HEK293 (cell line): ENCODE measurements around the gene DDX10.

ENCODE experiments used
- CTCF ChIA-PET: fragments of 350-600 bp; formaldehyde crosslinking; extraction: SDS; loops from one replicate; lab custom pipeline; 2021; ENCODE audit warnings: antibody characterized with exemption; lab: Yijun Ruan, JAX
- POLR2A ChIA-PET: fragments of 300-600 bp; formaldehyde crosslinking; extraction: SDS; loops from one replicate; lab custom pipeline; 2020; ENCODE audit warnings: antibody characterized with exemption, inconsistent platforms; lab: Yijun Ruan, JAX
- H3K27ac ChIP-seq: fragments of 200-500 bp; sonication (Bioruptor generic); 2 replicates; pipeline ENCODE4 v1.5.1; 2014; ENCODE audit warnings: low read depth, low read length, control low read depth, inconsistent platforms; ENCODE audit errors: extremely low read depth
- H3K36me3 ChIP-seq, 2 experiments: fragments of 200-500 bp in 1 of 2; sonication (Bioruptor generic) in 1 of 2; 1 replicate in 1 of 2; 2 replicates in 1 of 2; pipeline ENCODE4 v1.5.1; 2014 to 2017; ENCODE audit warnings: inconsistent platforms in 2 of 2, low read length in 2 of 2; ENCODE audit not compliant: control insufficient read depth in 2 of 2, insufficient read depth in 1 of 2
- H3K4me1 ChIP-seq: fragments of 200-500 bp; sonication (Bioruptor generic); 2 replicates; pipeline ENCODE4 v1.5.1; 2014; ENCODE audit warnings: mild to moderate bottlenecking, low read length, inconsistent platforms; ENCODE audit not compliant: control insufficient read depth, insufficient read depth
- H3K4me3 ChIP-seq: 2 replicates; pipeline ENCODE4 v1.5.1; 2011; ENCODE audit warnings: low read depth, mild to moderate bottlenecking, control low read depth, low read length, moderate library complexity
- H3K9me3 ChIP-seq: fragments of 200-500 bp; sonication (Bioruptor generic); 2 replicates; pipeline ENCODE4 v1.5.1; 2014; ENCODE audit warnings: low read depth, low read length, inconsistent platforms; ENCODE audit not compliant: control insufficient read depth, insufficient read depth
- BCL11B ChIP-seq: fragments of 450-650 bp; formaldehyde crosslinking; IDR thresholded peaks from 2 replicates; pipeline ENCODE4 v1.5.1; 2016; ENCODE audit warnings: low read depth, missing biosample characterization, missing genetic modification characterization
- EGR2 ChIP-seq: fragments of 450-650 bp; formaldehyde crosslinking; IDR thresholded peaks from 2 replicates; pipeline ENCODE4 v1.5.1; 2016; ENCODE audit warnings: low read depth, missing biosample characterization, missing genetic modification characterization
- GLI4 ChIP-seq: fragments of 450-650 bp; formaldehyde crosslinking; IDR thresholded peaks from 2 replicates; pipeline ENCODE4 v1.5.1; 2016; ENCODE audit warnings: missing biosample characterization, missing genetic modification characterization
- HOXD13 ChIP-seq: sonication (generic); formaldehyde crosslinking; IDR thresholded peaks from 2 replicates; pipeline ENCODE4 v1.8.0; 2022; ENCODE audit warnings: missing genetic modification reagents, borderline replicate concordance
- PRDM10 ChIP-seq: fragments of 450-650 bp; formaldehyde crosslinking; IDR thresholded peaks from 2 replicates; pipeline ENCODE4 v1.5.1; 2016; ENCODE audit warnings: missing biosample characterization, missing genetic modification characterization
- RBAK ChIP-seq: fragments of 450-650 bp; formaldehyde crosslinking; IDR thresholded peaks from 2 replicates; pipeline ENCODE4 v1.5.1; 2016; ENCODE audit warnings: missing biosample characterization, missing genetic modification characterization
- ZBTB20 ChIP-seq: fragments of 450-650 bp; formaldehyde crosslinking; IDR thresholded peaks from 2 replicates; pipeline ENCODE4 v1.5.1; 2016; ENCODE audit warnings: missing biosample characterization, missing genetic modification characterization
- ZBTB6 ChIP-seq: fragments of 450-650 bp; formaldehyde crosslinking; IDR thresholded peaks from 2 replicates; pipeline ENCODE4 v1.5.1; 2017; ENCODE audit warnings: missing biosample characterization, missing genetic modification characterization
- ZEB2 ChIP-seq: fragments of 450-650 bp; formaldehyde crosslinking; IDR thresholded peaks from 2 replicates; pipeline ENCODE4 v1.5.1; 2016; ENCODE audit warnings: missing biosample characterization, missing genetic modification characterization
- ZNF114 ChIP-seq: fragments of 450-650 bp; formaldehyde crosslinking; IDR thresholded peaks from 2 replicates; pipeline ENCODE4 v1.5.0; 2017; ENCODE audit warnings: missing biosample characterization, missing genetic modification characterization
- ZNF132 ChIP-seq: fragments of 450-650 bp; formaldehyde crosslinking; IDR thresholded peaks from 2 replicates; pipeline ENCODE4 v1.5.1; 2017; ENCODE audit warnings: missing biosample characterization, missing genetic modification characterization, borderline replicate concordance
- ZNF133 ChIP-seq: fragments of 450-650 bp; formaldehyde crosslinking; IDR thresholded peaks from 2 replicates; pipeline ENCODE4 v1.5.1; 2016; ENCODE audit warnings: missing biosample characterization, missing genetic modification characterization
- ZNF146 ChIP-seq: fragments of 450-650 bp; formaldehyde crosslinking; IDR thresholded peaks from 2 replicates; pipeline ENCODE4 v1.5.1; 2016; ENCODE audit warnings: missing biosample characterization, missing genetic modification characterization
- ZNF202 ChIP-seq: fragments of 450-650 bp; formaldehyde crosslinking; IDR thresholded peaks from 2 replicates; pipeline ENCODE4 v1.5.1; 2016; ENCODE audit warnings: missing biosample characterization, missing genetic modification characterization, borderline replicate concordance
- ZNF214 ChIP-seq: fragments of 450-650 bp; formaldehyde crosslinking; IDR thresholded peaks from 2 replicates; pipeline ENCODE4 v1.5.1; 2017; ENCODE audit warnings: missing biosample characterization, mild to moderate bottlenecking, missing genetic modification characterization, borderline replicate concordance
- ZNF248 ChIP-seq: fragments of 450-650 bp; formaldehyde crosslinking; IDR thresholded peaks from 2 replicates; pipeline ENCODE4 v1.5.1; 2017; ENCODE audit warnings: missing biosample characterization, missing genetic modification characterization
- ZNF274 ChIP-seq, 2 experiments: fragments of 200-500 bp in 1 of 2; fragments of 450-650 bp in 1 of 2; sonication (Bioruptor generic) in 1 of 2; formaldehyde crosslinking in 1 of 2; IDR thresholded peaks; 2 replicates each; pipeline versions ENCODE4 v1.5.1 to v1.6.1; 2014 to 2016; ENCODE audit warnings: borderline replicate concordance in 1 of 2, inconsistent platforms in 1 of 2, low read length in 1 of 2, missing biosample characterization in 1 of 2, missing genetic modification characterization in 1 of 2
- ZNF341 ChIP-seq: fragments of 450-650 bp; formaldehyde crosslinking; IDR thresholded peaks from 2 replicates; pipeline ENCODE4; 2016; ENCODE audit warnings: low read depth, missing biosample characterization, missing genetic modification characterization
- ZNF350 ChIP-seq: fragments of 450-650 bp; formaldehyde crosslinking; IDR thresholded peaks from 2 replicates; pipeline ENCODE4 v1.5.0; 2017; ENCODE audit warnings: missing biosample characterization, mild to moderate bottlenecking, missing genetic modification characterization
- ZNF366 ChIP-seq: fragments of 450-650 bp; formaldehyde crosslinking; conservative IDR thresholded peaks from 2 replicates; pipeline ENCODE4 v1.5.1; 2016; ENCODE audit warnings: missing biosample characterization, missing genetic modification characterization
- ZNF394 ChIP-seq: fragments of 450-650 bp; formaldehyde crosslinking; IDR thresholded peaks from 2 replicates; pipeline ENCODE4 v1.5.1; 2016; ENCODE audit warnings: missing biosample characterization, missing genetic modification characterization, mild to moderate bottlenecking, moderate library complexity, borderline replicate concordance
- ZNF510 ChIP-seq: fragments of 450-650 bp; formaldehyde crosslinking; IDR thresholded peaks from 2 replicates; pipeline ENCODE4 v1.5.1; 2018; ENCODE audit warnings: mild to moderate bottlenecking, missing genetic modification characterization, missing biosample characterization; ENCODE audit not compliant: insufficient replicate concordance
- ZNF513 ChIP-seq: fragments of 450-650 bp; IDR thresholded peaks from 2 replicates; pipeline ENCODE4 v1.5.1; 2018; ENCODE audit warnings: missing biosample characterization, missing genetic modification characterization
- ZNF555 ChIP-seq: fragments of 450-650 bp; formaldehyde crosslinking; conservative IDR thresholded peaks from 2 replicates; pipeline ENCODE4 v1.5.1; 2017; ENCODE audit warnings: missing biosample characterization, mild to moderate bottlenecking, missing genetic modification characterization, inconsistent platforms
- ZNF624 ChIP-seq: fragments of 450-650 bp; formaldehyde crosslinking; IDR thresholded peaks from 2 replicates; pipeline ENCODE4 v1.5.1; 2017; ENCODE audit warnings: missing biosample characterization, missing genetic modification characterization
- ZNF629 ChIP-seq: fragments of 450-650 bp; formaldehyde crosslinking; IDR thresholded peaks from 2 replicates; pipeline ENCODE4 v1.5.1; 2017; ENCODE audit warnings: missing biosample characterization, missing genetic modification characterization
- ZNF658 ChIP-seq: fragments of 450-650 bp; formaldehyde crosslinking; IDR thresholded peaks from 2 replicates; pipeline ENCODE4; 2016; ENCODE audit warnings: missing biosample characterization, missing genetic modification characterization
- ZNF660 ChIP-seq: fragments of 450-650 bp; IDR thresholded peaks from 2 replicates; pipeline ENCODE4 v1.5.1; 2018; ENCODE audit warnings: missing biosample characterization, mild to moderate bottlenecking, missing genetic modification characterization
- ZNF664 ChIP-seq: fragments of 450-650 bp; formaldehyde crosslinking; IDR thresholded peaks from 2 replicates; pipeline ENCODE4 v1.5.1; 2016; ENCODE audit warnings: missing biosample characterization, missing genetic modification characterization
- ZNF777 ChIP-seq: fragments of 450-650 bp; formaldehyde crosslinking; IDR thresholded peaks from 2 replicates; pipeline ENCODE4 v1.5.1; 2017; ENCODE audit warnings: missing biosample characterization, missing genetic modification characterization, borderline replicate concordance
- ZNF791 ChIP-seq: fragments of 450-650 bp; formaldehyde crosslinking; IDR thresholded peaks from 2 replicates; pipeline ENCODE4 v1.5.1; 2016; ENCODE audit warnings: missing biosample characterization, missing genetic modification characterization

Gene DDX10

GRCh38 chr11:108914211-108914610 lies 249.3 kb downstream of the DDX10 start (continued):
- TF ChIP-seq PRDM10, result no peak
- TF ChIP-seq ZNF660 (tag by site-specific recombination), result no peak
- no peak for TF ChIP-seq ZNF555

- ChIA-PET CTCF (no interaction called here), POLR2A (interaction anchor here (0.6 kb wide), 1 partner anchor 173 kb away, joined by 3 read pairs; no protein-coding TSS in a partner anchor)
- Histone ChIP-seq H3K4me1 (no peaks in the 10 kb centered on the region), H3K4me3 (no peak overlapping the region), H3K36me3 (no peaks in the 10 kb centered on the region), H3K27ac (no peak overlapping the region), H3K9me3 (no peaks in the 10 kb centered on the region)
- TF ChIP-seq ZNF510 (tag by site-specific recombination), result no peak
- no peak for TF ChIP-seq ZBTB6 (tag by site-specific recombination)
- no peak for TF ChIP-seq ZNF777 (tag by site-specific recombination)
- TF ChIP-seq ZNF341, result no peak
- TF ChIP-seq ZNF664, result no peak
- TF ChIP-seq ZNF146 (tag by site-specific recombination), result no peak
- no peak for TF ChIP-seq ZNF513 (tag by site-specific recombination)
- no peak for TF ChIP-seq GLI4 (tag by site-specific recombination)
- TF ChIP-seq ZBTB20 (tag by site-specific recombination), result no peak
- no peak for TF ChIP-seq ZNF658 (tag by site-specific recombination)
- no peak for TF ChIP-seq ZNF394 (tag by site-specific recombination)
- no peak for TF ChIP-seq ZNF629
Observed at GRCh38 chr11:108914981-108915380, 250.1 kb downstream of the DDX10 start.

GRCh38 chr11:108915666-108916065 lies 250.8 kb downstream of the DDX10 start:
- Histone ChIP-seq H3K4me1 (no peaks in the 10 kb centered on the region), H3K9me3 (no peaks in the 10 kb centered on the region), H3K36me3 (no peaks in the 10 kb centered on the region), H3K27ac (no peak overlapping the region), H3K4me3 (no peak overlapping the region)
- ChIA-PET CTCF (no interaction called here), POLR2A (no interaction called here)
- TF ChIP-seq HOXD13, result no peak
- TF ChIP-seq ZNF350, result no peak
- TF ChIP-seq ZNF132 (tag by site-specific recombination), result no peak
- TF ChIP-seq ZNF624 (tag by site-specific recombination), result no peak
- TF ChIP-seq ZNF777 (tag by site-specific recombination), result no peak
- no peak for TF ChIP-seq BCL11B (tag by site-specific recombination)
- TF ChIP-seq ZNF791, result no peak
- TF ChIP-seq ZEB2 (tag by site-specific recombination), result no peak
- TF ChIP-seq ZNF366 (tag by site-specific recombination), result no peak
- TF ChIP-seq ZNF114, result no peak
- no peak for TF ChIP-seq ZNF248
- no peak for TF ChIP-seq EGR2 (tag by site-specific recombination)
- TF ChIP-seq ZNF214 (tag by site-specific recombination), result no peak
- TF ChIP-seq ZNF133 (tag by site-specific recombination), result no peak
- no peak for TF ChIP-seq RBAK
- TF ChIP-seq ZNF202 (tag by site-specific recombination), result no peak
- no peak for TF ChIP-seq ZNF274 (IDR thresholded peaks at IDR 0.05; ENCODE audit: low read length)
- TF ChIP-seq ZNF274 (tag by site-specific recombination; IDR thresholded peaks at IDR 0.05; ENCODE audit: borderline replicate concordance), result no peak
